ENCODE data around the gene NME9. TPM values are rescaled to one million over a fixed set of nuclear protein-coding genes. Genes with fewer than 3 reads are reported as not detected.

Gene NME9
- total RNA-seq, 2 donors from 2014 or later: 3.2 TPM; not detected in 1

DNA sequence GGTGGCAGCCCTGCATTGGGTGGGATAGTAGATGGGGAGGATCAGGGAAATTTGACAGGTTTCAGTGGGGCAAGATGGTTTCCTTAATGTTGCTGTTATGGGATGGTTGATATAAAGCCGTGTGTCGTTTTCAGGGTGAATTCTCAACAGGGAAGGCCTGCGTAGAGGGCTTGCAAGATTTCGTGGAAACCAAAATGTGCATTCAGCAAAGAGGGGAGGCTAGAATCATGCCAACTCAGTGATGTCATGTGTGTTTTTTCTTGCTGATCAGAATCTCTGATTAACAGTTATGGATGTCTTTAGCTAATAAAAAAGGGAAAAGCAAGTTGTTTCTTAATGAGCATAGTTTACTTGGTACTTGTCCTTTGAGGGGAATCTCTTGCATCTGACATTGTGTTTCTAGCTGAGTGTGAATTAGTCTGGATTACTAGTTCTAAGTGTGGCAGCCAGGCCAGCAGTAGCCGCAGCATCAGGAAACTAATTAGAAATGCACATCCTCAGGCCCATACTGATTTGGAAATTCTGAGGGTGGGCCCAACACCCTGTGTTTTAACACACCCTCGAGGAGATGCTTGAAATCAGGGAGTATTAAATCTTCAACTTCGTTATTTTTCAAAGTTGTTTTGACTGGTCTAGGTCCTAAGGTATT, 43.6 kb upstream of the NME9 start:
- no peak for DNase-seq (ENCODE audit: low spot score)
- no peaks in the 10 kb centered on the region for H3K27me3 ChIP-seq (replicated peaks; ENCODE audit: insufficient read depth)
- H3K9me3 ChIP-seq: no peaks in the 10 kb centered on the region
- no peak overlapping the region for H3K27ac ChIP-seq
- TF ChIP-seq, protein P1, sequence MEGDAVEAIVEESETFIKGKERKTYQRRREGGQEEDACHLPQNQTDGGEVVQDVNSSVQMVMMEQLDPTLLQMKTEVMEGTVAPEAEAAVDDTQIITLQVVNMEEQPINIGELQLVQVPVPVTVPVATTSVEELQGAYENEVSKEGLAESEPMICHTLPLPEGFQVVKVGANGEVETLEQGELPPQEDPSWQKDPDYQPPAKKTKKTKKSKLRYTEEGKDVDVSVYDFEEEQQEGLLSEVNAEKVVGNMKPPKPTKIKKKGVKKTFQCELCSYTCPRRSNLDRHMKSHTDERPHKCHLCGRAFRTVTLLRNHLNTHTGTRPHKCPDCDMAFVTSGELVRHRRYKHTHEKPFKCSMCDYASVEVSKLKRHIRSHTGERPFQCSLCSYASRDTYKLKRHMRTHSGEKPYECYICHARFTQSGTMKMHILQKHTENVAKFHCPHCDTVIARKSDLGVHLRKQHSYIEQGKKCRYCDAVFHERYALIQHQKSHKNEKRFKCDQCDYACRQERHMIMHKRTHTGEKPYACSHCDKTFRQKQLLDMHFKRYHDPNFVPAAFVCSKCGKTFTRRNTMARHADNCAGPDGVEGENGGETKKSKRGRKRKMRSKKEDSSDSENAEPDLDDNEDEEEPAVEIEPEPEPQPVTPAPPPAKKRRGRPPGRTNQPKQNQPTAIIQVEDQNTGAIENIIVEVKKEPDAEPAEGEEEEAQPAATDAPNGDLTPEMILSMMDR (IDR thresholded peaks at IDR 0.05): no peak
- no peak for TF ChIP-seq POLR2A (IDR thresholded peaks at IDR 0.05)
- TF ChIP-seq POLR2AphosphoS5 (IDR thresholded peaks at IDR 0.05): no peak
- no peaks in the 10 kb centered on the region for H3K4me1 ChIP-seq (replicated peaks)
- no peak overlapping the region for H3K4me3 ChIP-seq
- 85% methylated on average over 7 of the region's 7 CpGs for WGBS
- H3K36me3 ChIP-seq: no peaks in the 10 kb centered on the region
- intact Hi-C loops (cut with DNase I): no loop called here

DNA sequence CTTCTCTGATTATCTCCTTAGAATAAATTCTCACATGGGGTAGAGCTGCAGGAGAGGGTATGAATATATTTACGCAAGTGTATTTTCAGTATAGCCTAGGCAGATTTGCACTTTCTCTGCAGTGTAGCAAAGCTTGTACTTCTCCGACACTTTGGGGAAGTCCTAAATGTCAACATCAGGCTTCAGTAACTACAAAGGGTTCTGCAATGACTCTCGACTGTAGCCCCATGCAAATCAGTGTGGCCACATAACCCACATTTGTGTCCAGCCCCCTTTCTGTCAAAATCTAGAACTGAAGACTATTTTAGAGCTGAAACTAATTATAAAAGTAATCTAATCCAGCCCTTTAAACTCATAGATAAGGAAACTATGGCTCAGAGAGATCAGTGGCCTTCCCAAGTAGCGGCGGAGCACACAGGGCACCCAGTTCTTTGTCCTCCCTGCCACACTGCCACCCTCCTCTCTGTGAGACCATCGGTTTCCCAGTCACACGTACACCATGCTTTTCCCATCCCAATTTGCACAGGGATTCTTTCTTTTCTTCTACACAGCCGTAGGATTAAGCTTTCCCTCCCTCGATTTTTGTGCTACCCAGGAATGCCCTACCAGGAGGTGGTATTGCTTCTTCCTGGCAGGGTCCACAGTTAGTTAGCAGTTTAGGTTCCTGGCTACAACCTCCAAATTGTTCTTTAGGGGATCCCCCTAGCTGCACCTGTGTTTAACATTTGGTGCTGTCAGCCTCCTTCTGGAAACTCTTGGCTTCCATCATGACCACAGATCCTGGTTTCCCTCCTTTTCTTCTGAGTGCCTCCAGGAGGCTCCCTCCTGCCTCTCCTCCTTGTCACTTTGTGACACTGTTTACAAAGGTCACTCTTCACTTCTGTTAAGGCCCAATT, 41.7 kb upstream of the NME9 start:
- intact Hi-C loops (cut with DNase I): no loop called here
- 80% methylated on average over 9 of the region's 9 CpGs for WGBS
- H3K9me3 ChIP-seq: no peaks in the 10 kb centered on the region
- no peak overlapping the region for H3K27ac ChIP-seq
- TF ChIP-seq, protein P1 (IDR thresholded peaks at IDR 0.05): no peak
- TF ChIP-seq POLR2AphosphoS5 (IDR thresholded peaks at IDR 0.05): no peak
- no peaks in the 10 kb centered on the region for H3K4me1 ChIP-seq (replicated peaks)
- no peaks in the 10 kb centered on the region for H3K27me3 ChIP-seq (replicated peaks; ENCODE audit: insufficient read depth)
- no peaks in the 10 kb centered on the region for H3K36me3 ChIP-seq
- DNase-seq (ENCODE audit: low spot score): no peak
- no peak overlapping the region for H3K4me3 ChIP-seq

DNA sequence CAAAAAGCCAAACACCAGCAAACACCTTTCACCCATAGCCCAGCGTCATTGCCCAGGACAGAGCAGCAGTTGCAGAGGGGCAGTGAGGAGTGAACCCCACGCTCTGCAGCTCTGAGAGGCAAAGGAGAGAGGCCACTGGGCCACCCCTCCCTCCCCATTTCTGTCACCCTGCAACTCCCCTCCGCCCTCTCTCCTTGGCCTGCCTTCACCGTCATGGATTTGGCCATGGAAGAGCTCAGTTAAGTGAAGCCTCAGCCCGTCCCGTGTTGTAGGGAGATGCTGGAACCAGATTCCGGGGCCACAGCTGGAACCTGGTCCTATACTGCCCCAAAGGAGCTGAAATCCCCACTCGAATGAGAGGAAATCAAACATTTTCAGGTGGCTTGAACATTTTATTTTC, 40.7 kb upstream of the NME9 start:
- H3K27me3 ChIP-seq (replicated peaks; ENCODE audit: insufficient read depth): no peaks in the 10 kb centered on the region
- H3K4me3 ChIP-seq: no peak overlapping the region
- H3K36me3 ChIP-seq: no peaks in the 10 kb centered on the region
- no peaks in the 10 kb centered on the region for H3K9me3 ChIP-seq
- no peak overlapping the region for H3K27ac ChIP-seq
- no peaks in the 10 kb centered on the region for H3K4me1 ChIP-seq (replicated peaks)
- 93% methylated on average over 8 of the region's 8 CpGs for WGBS
- intact Hi-C loops (cut with DNase I): no loop called here
- DNase-seq (ENCODE audit: low spot score): no peak
- TF ChIP-seq POLR2AphosphoS5 (IDR thresholded peaks at IDR 0.05) (no peak), POLR2A (IDR thresholded peaks at IDR 0.05) (no peak)
- TF ChIP-seq, protein P1 (IDR thresholded peaks at IDR 0.05): no peak

DNA sequence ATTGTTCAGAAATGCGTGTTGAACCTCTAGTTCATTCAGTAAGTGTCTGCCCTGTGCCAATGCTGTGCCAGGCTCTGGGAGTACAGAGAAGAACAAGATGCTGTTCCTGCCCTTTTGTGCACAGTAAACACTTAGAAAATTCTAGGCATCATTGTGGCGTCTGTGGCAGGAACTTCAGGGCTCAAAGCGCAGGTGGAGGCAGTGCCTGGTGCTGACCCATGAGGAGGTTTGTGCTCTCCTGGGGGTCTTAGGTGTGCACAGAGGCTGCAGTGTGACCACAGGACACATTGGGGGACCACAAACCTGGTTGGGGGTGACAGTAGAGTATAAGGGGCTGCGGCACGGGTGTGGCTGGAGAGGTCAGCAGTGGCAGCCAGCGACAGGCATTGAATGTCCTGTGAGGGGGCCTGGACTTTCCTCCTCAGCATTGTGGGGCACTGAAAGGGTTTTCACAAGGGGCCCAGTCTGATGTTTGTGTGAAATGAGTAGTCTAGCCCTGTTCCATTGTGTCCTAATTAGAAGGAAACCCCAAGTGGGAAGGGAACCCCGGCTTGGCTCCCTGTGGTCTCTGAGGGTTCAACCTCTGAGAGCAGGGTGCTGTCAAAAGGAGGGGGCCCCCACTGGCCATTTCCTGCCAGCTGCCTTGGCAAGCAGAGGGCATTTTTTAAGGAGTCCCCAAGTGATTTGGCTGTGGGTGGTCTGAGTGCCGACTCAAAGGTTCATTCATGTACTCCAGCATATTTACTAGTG, 39.7 kb upstream of the NME9 start:
- WGBS: 78% methylated on average over 8 of the region's 8 CpGs
- H3K4me3 ChIP-seq: no peak overlapping the region
- intact Hi-C loops (cut with DNase I): no loop called here
- no peaks in the 10 kb centered on the region for H3K9me3 ChIP-seq
- TF ChIP-seq POLR2A (IDR thresholded peaks at IDR 0.05) (no peak), POLR2AphosphoS5 (IDR thresholded peaks at IDR 0.05) (no peak)
- TF ChIP-seq, protein P1 (IDR thresholded peaks at IDR 0.05): no peak
- H3K4me1 ChIP-seq (replicated peaks): no peaks in the 10 kb centered on the region
- H3K36me3 ChIP-seq: no peaks in the 10 kb centered on the region
- no peak overlapping the region for H3K27ac ChIP-seq
- DNase-seq (ENCODE audit: low spot score): no peak
- H3K27me3 ChIP-seq (replicated peaks; ENCODE audit: insufficient read depth): no peaks in the 10 kb centered on the region
